Gastrocnemius medialis (tissue), 4 donors: Measurements from ENCODE around the gene NCBP2.

Experiments
- CTCF ChIP-seq, 5 experiments: fragments of 450-650 bp in 3 of 5; fragments of 200-600 bp in 2 of 5; sonication (generic) in 2 of 5; IDR thresholded peaks in 4 of 5; conservative IDR thresholded peaks in 1 of 5; 1 replicate in 4 of 5; 2 replicates in 1 of 5; pipeline ENCODE4 v1.5.1; 2016 to 2019; ENCODE audit warnings: antibody characterized with exemption in 5 of 5, mild to moderate bottlenecking in 3 of 5, moderate library complexity in 3 of 5
- POLR2A ChIP-seq, 2 donors: fragments of 450-650 bp; IDR thresholded peaks; one replicate each; pipeline ENCODE4 v1.6.1; 2017; ENCODE audit warnings: antibody characterized with exemption in 2 of 2, mild to moderate bottlenecking in 2 of 2, moderate library complexity in 2 of 2

GRCh38 chr3:196931157-196931556 lies 11.2 kb downstream of the NCBP2 start:
- TF ChIP-seq CTCF (IDR thresholded peaks at IDR 0.05 in 4 of 5, conservative IDR thresholded peaks at IDR 0.05 in 1 of 5) (no peak), POLR2A (IDR thresholded peaks at IDR 0.05) (no peak)
